HEK293 (cell line): ENCODE results near the gene DMC1.
A peak's percentile ranks its signal among the peaks of the same experiment; 100 is the strongest.

ENCODE experiments used
- EGR2 ChIP-seq: fragments of 450-650 bp; formaldehyde crosslinking; IDR thresholded peaks from 2 replicates; pipeline ENCODE4 v1.5.1; 2016; ENCODE audit warnings: low read depth, missing biosample characterization, missing genetic modification characterization
- HIC1 ChIP-seq: fragments of 450-650 bp; formaldehyde crosslinking; IDR thresholded peaks from 2 replicates; pipeline ENCODE4 v1.5.1; 2016; ENCODE audit warnings: missing biosample characterization, missing genetic modification characterization
- KLF1 ChIP-seq: fragments of 450-650 bp; formaldehyde crosslinking; IDR thresholded peaks from 2 replicates; pipeline ENCODE4 v1.5.1; 2016; ENCODE audit warnings: missing biosample characterization, missing genetic modification characterization
- SALL2 ChIP-seq: fragments of 450-650 bp; formaldehyde crosslinking; IDR thresholded peaks from 2 replicates; pipeline ENCODE4 v1.5.0; 2017; ENCODE audit warnings: missing biosample characterization, mild to moderate bottlenecking, missing genetic modification characterization, borderline replicate concordance
- SP2 ChIP-seq: fragments of 450-650 bp; formaldehyde crosslinking; IDR thresholded peaks from 2 replicates; pipeline ENCODE4 v1.5.1; 2016; ENCODE audit warnings: missing biosample characterization, missing genetic modification characterization
- ZBTB1 ChIP-seq: fragments of 450-650 bp; formaldehyde crosslinking; IDR thresholded peaks from 2 replicates; pipeline ENCODE4 v1.5.1; 2016; ENCODE audit warnings: missing biosample characterization, missing genetic modification characterization
- ZBTB26 ChIP-seq: fragments of 450-650 bp; formaldehyde crosslinking; optimal IDR thresholded peaks from 2 replicates; pipeline ENCODE3; 2016; ENCODE audit warnings: missing biosample characterization, mild to moderate bottlenecking, missing genetic modification characterization
- ZFP41 ChIP-seq: fragments of 450-650 bp; formaldehyde crosslinking; IDR thresholded peaks from 2 replicates; pipeline ENCODE4 v1.5.1; 2016; ENCODE audit warnings: missing biosample characterization, missing genetic modification characterization, borderline replicate concordance
- ZNF112 ChIP-seq: fragments of 450-650 bp; formaldehyde crosslinking; IDR thresholded peaks from 2 replicates; pipeline ENCODE4 v1.5.0; 2017; ENCODE audit warnings: missing biosample characterization, missing genetic modification characterization
- ZNF140 ChIP-seq: fragments of 450-650 bp; formaldehyde crosslinking; IDR thresholded peaks from 2 replicates; pipeline ENCODE4 v1.5.1; 2016; ENCODE audit warnings: missing biosample characterization, missing genetic modification characterization
- ZNF157 ChIP-seq: fragments of 450-650 bp; formaldehyde crosslinking; IDR thresholded peaks from 2 replicates; pipeline ENCODE4 v1.5.1; 2016; ENCODE audit warnings: missing biosample characterization, missing genetic modification characterization
- ZNF16 ChIP-seq: fragments of 450-650 bp; formaldehyde crosslinking; IDR thresholded peaks from 2 replicates; pipeline ENCODE4 v1.5.1; 2016; ENCODE audit warnings: low read depth, missing biosample characterization, missing genetic modification characterization
- ZNF175 ChIP-seq: fragments of 450-650 bp; formaldehyde crosslinking; IDR thresholded peaks from 2 replicates; pipeline ENCODE4 v1.5.1; 2016; ENCODE audit warnings: missing biosample characterization, missing genetic modification characterization
- ZNF23 ChIP-seq: fragments of 450-650 bp; formaldehyde crosslinking; IDR thresholded peaks from 2 replicates; pipeline ENCODE4 v1.5.1; 2016; ENCODE audit warnings: missing biosample characterization, missing genetic modification characterization, borderline replicate concordance
- ZNF26 ChIP-seq: fragments of 450-650 bp; formaldehyde crosslinking; IDR thresholded peaks from 2 replicates; pipeline ENCODE4 v1.5.1; 2016; ENCODE audit warnings: missing biosample characterization, missing genetic modification characterization
- ZNF280C ChIP-seq: fragments of 450-650 bp; formaldehyde crosslinking; IDR thresholded peaks from 2 replicates; pipeline ENCODE4 v1.5.1; 2016; ENCODE audit warnings: missing biosample characterization, missing genetic modification characterization
- ZNF362 ChIP-seq: fragments of 450-650 bp; formaldehyde crosslinking; IDR thresholded peaks from 2 replicates; pipeline ENCODE4 v1.5.1; 2016; ENCODE audit warnings: missing biosample characterization, missing genetic modification characterization
- ZNF391 ChIP-seq: fragments of 450-650 bp; formaldehyde crosslinking; IDR thresholded peaks from 2 replicates; pipeline ENCODE4 v1.5.1; 2016; ENCODE audit warnings: low read depth, missing biosample characterization, missing genetic modification characterization, borderline replicate concordance
- ZNF398 ChIP-seq: fragments of 450-650 bp; formaldehyde crosslinking; IDR thresholded peaks from 2 replicates; pipeline ENCODE4 v1.5.1; 2017; ENCODE audit warnings: missing biosample characterization, missing genetic modification characterization
- ZNF514 ChIP-seq: fragments of 450-650 bp; formaldehyde crosslinking; IDR thresholded peaks from 2 replicates; pipeline ENCODE4 v1.5.1; 2016; ENCODE audit warnings: missing biosample characterization, missing genetic modification characterization
- ZNF530 ChIP-seq: fragments of 450-650 bp; formaldehyde crosslinking; IDR thresholded peaks from 2 replicates; pipeline ENCODE4 v1.5.1; 2016; ENCODE audit warnings: low read depth, missing biosample characterization, missing genetic modification characterization
- ZNF544 ChIP-seq: fragments of 450-650 bp; formaldehyde crosslinking; IDR thresholded peaks from 2 replicates; pipeline ENCODE4 v1.5.0; 2017; ENCODE audit warnings: missing biosample characterization, missing genetic modification characterization
- ZNF621 ChIP-seq: fragments of 450-650 bp; formaldehyde crosslinking; IDR thresholded peaks from 2 replicates; pipeline ENCODE4 v1.5.1; 2017; ENCODE audit warnings: missing biosample characterization, missing genetic modification characterization
- ZNF629 ChIP-seq: fragments of 450-650 bp; formaldehyde crosslinking; IDR thresholded peaks from 2 replicates; pipeline ENCODE4 v1.5.1; 2017; ENCODE audit warnings: missing biosample characterization, missing genetic modification characterization
- ZNF654 ChIP-seq: fragments of 450-650 bp; formaldehyde crosslinking; IDR thresholded peaks from 2 replicates; pipeline ENCODE4 v1.5.1; 2016; ENCODE audit warnings: low read depth, missing biosample characterization, missing genetic modification characterization
- ZNF660 ChIP-seq: fragments of 450-650 bp; IDR thresholded peaks from 2 replicates; pipeline ENCODE4 v1.5.1; 2018; ENCODE audit warnings: missing biosample characterization, mild to moderate bottlenecking, missing genetic modification characterization
- ZNF704 ChIP-seq: fragments of 450-650 bp; formaldehyde crosslinking; IDR thresholded peaks from 2 replicates; pipeline ENCODE4 v1.5.1; 2016; ENCODE audit warnings: missing biosample characterization, missing genetic modification characterization
- ZNF768 ChIP-seq: fragments of 450-650 bp; formaldehyde crosslinking; IDR thresholded peaks from 2 replicates; pipeline ENCODE4 v1.5.1; 2018; ENCODE audit warnings: missing biosample characterization, mild to moderate bottlenecking, missing genetic modification characterization
- ZNF785 ChIP-seq: fragments of 450-650 bp; formaldehyde crosslinking; IDR thresholded peaks from 2 replicates; pipeline ENCODE4 v1.5.1; 2016; ENCODE audit warnings: missing biosample characterization, missing genetic modification characterization

The DMC1 gene

GRCh38 chr22:38506118-38506962 is 63.6 kb downstream of the DMC1 start, which contains the start of gene DDX17 (continued):
- TF ChIP-seq ZNF398 (tag by site-specific recombination) (no peak), ZNF704 (no peak), ZNF26 (tag by site-specific recombination) (no peak), ZNF362 (tag by site-specific recombination) (no peak), ZNF629 (peak; percentile 82), ZNF140 (no peak), KLF1 (tag by site-specific recombination) (0 out of 2 replicates have a peak, but pooled peaks have one; percentile 34), ZNF112 (tag by site-specific recombination) (no peak), ZNF544 (tag by site-specific recombination) (no peak), ZNF654 (tag by site-specific recombination) (no peak), ZNF280C (tag by site-specific recombination) (no peak), ZNF175 (tag by site-specific recombination) (no peak), ZNF23 (0 out of 2 replicates have a peak, but pooled peaks have one; percentile 4), ZNF660 (tag by site-specific recombination) (peak; percentile 92), ZNF514 (no peak), HIC1 (tag by site-specific recombination) (no peak), ZNF785 (tag by site-specific recombination) (no peak), ZNF16 (tag by site-specific recombination) (no peak), ZNF768 (tag by site-specific recombination) (no peak), SALL2 (no peak), ZFP41 (no peak), ZBTB1 (tag by site-specific recombination) (no peak), ZNF157 (no peak), ZNF530 (tag by site-specific recombination) (no peak), SP2 (tag by site-specific recombination) (no peak), ZBTB26 (tag by site-specific recombination) (peak; percentile 44), ZNF621 (no peak), EGR2 (tag by site-specific recombination) (peak; percentile 88), ZNF391 (tag by site-specific recombination) (no peak)
